Stimulated activated naive CD8-positive, alpha-beta T cell treated with anti-CD3 and anti-CD28 coated beads, Interleukin-15, amount 100 ng/mL, for 72 hours (primary cell): ENCODE data around the gene OGFOD2.
A peak's percentile ranks its signal among the peaks of the same experiment; 100 is the strongest.

Experiments used
- ATAC-seq: fragments of 150-1000 bp; cut with Tn5 transposase; 2 replicates; pipeline ENCODE4 v1.10.0; 2021; ENCODE audit warnings: mild to moderate bottlenecking, moderate library complexity
- DNase-seq, 2 donors: peaks; one replicate each; pipeline ENCODE4 v3.0.0; 2021 to 2022
- H3K27ac Mint-ChIP-seq, 2 donors: one replicate each; pipeline ENCODE4 v1.8.0; 2022; ENCODE audit warnings: mild to moderate bottlenecking in 2 of 2, mixed read lengths in 2 of 2, moderate library complexity in 2 of 2
- H3K27me3 Mint-ChIP-seq: one replicate; pipeline ENCODE4 v1.8.0; 2022; ENCODE audit warnings: mixed read lengths
- H3K4me1 Mint-ChIP-seq: one replicate; pipeline ENCODE4 v1.8.0; 2022; ENCODE audit warnings: mild to moderate bottlenecking, mixed read lengths
- H3K4me3 Mint-ChIP-seq, 2 donors: one replicate each; pipeline ENCODE4 v1.8.0; 2022; ENCODE audit warnings: mild to moderate bottlenecking in 2 of 2, mixed read lengths in 2 of 2, moderate library complexity in 1 of 2
- H3K9me3 Mint-ChIP-seq, 2 donors: one replicate each; pipeline ENCODE4 v1.8.0; 2022; ENCODE audit warnings: mixed read lengths in 2 of 2

OGFOD2 gene

DNA sequence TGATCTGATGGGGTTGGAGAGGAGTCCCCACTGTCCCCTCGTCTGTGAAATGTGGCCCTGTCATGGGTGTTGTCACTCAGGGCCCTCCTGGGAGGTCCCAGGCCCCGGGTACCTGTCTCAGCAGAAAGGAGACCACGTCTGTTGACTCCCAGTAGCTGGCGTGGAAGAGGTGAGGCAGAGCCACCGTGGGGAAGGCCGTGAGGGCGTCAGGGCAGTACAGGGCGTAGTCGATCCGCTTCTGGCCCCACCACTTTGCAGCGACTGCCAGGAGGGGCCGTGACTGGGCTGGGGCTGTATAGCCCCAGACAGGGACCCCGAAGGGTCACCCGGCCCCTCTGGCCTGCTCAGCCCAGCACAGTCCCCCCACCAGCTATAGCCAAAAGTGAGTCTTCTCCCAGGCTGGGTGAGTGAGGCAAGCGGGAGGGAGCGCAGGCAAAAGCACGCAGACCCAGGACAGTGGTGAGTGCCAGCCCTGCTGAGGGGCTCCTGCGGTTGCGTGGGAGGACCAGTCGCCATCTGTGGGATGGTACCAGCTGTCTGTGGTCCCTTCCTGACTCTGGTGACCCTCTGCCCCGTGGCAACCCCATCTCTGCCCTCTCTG is 13.7 kb downstream of the OGFOD2 start:
- peaks cover 32% of the 10 kb centered on the region for H3K4me1 Mint-ChIP-seq
- no peaks in the 10 kb centered on the region for H3K9me3 Mint-ChIP-seq
- no peak for DNase-seq
- peak overlapping the region; percentile 21 to 85 for H3K27ac Mint-ChIP-seq
- no peaks in the 10 kb centered on the region for H3K27me3 Mint-ChIP-seq
- H3K4me3 Mint-ChIP-seq: no peak overlapping the region
- ATAC-seq: no peak

- H3K9me3 Mint-ChIP-seq: no peaks in the 10 kb centered on the region
- H3K27ac Mint-ChIP-seq: no peak overlapping the region
- ATAC-seq (no peak), DNase-seq (no peak)
- H3K27me3 Mint-ChIP-seq: no peaks in the 10 kb centered on the region
- H3K4me1 Mint-ChIP-seq: peaks cover 32% of the 10 kb centered on the region
- H3K4me3 Mint-ChIP-seq: no peak overlapping the region
These were observed 14.3 kb downstream of the OGFOD2 start for GRCh38 chr12:122989225-122989839.

- Mint-ChIP-seq H3K27ac (peak overlapping the region in 1 of 2 donors; percentile 92), H3K4me1 (peaks cover 28% of the 10 kb centered on the region), H3K4me3 (no peak overlapping the region), H3K9me3 (no peaks in the 10 kb centered on the region), H3K27me3 (no peaks in the 10 kb centered on the region)
- DNase-seq (no peak), ATAC-seq (no peak)
These were observed 14.9 kb downstream of the OGFOD2 start for GRCh38 chr12:122989874-122990419.

- Mint-ChIP-seq H3K4me1 (peaks cover 23% of the 10 kb centered on the region), H3K27me3 (no peaks in the 10 kb centered on the region), H3K27ac (peak overlapping the region in 1 of 2 donors; percentile 92), H3K4me3 (no peak overlapping the region), H3K9me3 (no peaks in the 10 kb centered on the region)
- DNase-seq: no peak
- no peak for ATAC-seq
These were observed 15.5 kb downstream of the OGFOD2 start for GRCh38 chr12:122990561-122990960.

- DNase-seq (no peak), ATAC-seq (no peak)
- Mint-ChIP-seq H3K27ac (no peak overlapping the region), H3K9me3 (no peaks in the 10 kb centered on the region), H3K4me3 (peak overlapping the region in 1 of 2 donors; percentile 42), H3K4me1 (peaks cover 23% of the 10 kb centered on the region), H3K27me3 (no peaks in the 10 kb centered on the region)
These were observed 16.0 kb downstream of the OGFOD2 start for GRCh38 chr12:122990961-122991622.

GRCh38 chr12:122991623-122992275 is 16.7 kb downstream of the OGFOD2 start:
- Mint-ChIP-seq H3K27ac (no peak overlapping the region), H3K4me1 (peaks cover 23% of the 10 kb centered on the region), H3K9me3 (no peaks in the 10 kb centered on the region), H3K27me3 (no peaks in the 10 kb centered on the region), H3K4me3 (peak overlapping the region in 1 of 2 donors; percentile 42)
- ATAC-seq: no peak
- DNase-seq: no peak

DNA sequence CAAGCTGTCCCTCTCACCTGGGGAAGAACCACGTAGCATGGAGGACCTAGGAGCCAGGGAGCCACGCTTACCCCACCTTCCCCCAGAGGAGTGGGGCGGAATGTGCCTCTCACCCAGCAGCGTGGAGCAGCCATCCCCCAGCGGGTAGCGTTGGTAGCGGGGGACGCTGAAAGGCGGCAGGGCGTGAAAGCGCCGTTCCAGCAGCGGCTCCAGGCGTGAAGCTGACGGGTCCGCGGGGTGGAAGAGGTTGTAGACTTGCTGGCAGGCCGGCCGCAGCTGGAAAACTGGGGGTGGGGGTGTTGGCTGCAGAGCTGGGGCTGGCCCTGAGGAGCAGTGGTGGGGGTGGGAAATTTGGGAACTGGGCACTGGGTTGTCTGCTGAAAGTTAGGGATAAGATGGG is 17.3 kb downstream of the OGFOD2 start:
- Mint-ChIP-seq H3K27ac (peak overlapping the region in 1 of 2 donors; percentile 76), H3K4me3 (no peak overlapping the region), H3K4me1 (peaks cover 23% of the 10 kb centered on the region), H3K9me3 (no peaks in the 10 kb centered on the region), H3K27me3 (no peaks in the 10 kb centered on the region)
- no peak for DNase-seq
- ATAC-seq: no peak

GRCh38 chr12:122994140-122994675 is 19.2 kb downstream of the OGFOD2 start:
- DNase-seq (no peak), ATAC-seq (no peak)
- peak overlapping the region in 1 of 2 donors; percentile 67 for H3K27ac Mint-ChIP-seq
- no peak overlapping the region for H3K4me3 Mint-ChIP-seq
- H3K4me1 Mint-ChIP-seq: peaks cover 23% of the 10 kb centered on the region
- H3K9me3 Mint-ChIP-seq: no peaks in the 10 kb centered on the region
- H3K27me3 Mint-ChIP-seq: no peaks in the 10 kb centered on the region

DNA sequence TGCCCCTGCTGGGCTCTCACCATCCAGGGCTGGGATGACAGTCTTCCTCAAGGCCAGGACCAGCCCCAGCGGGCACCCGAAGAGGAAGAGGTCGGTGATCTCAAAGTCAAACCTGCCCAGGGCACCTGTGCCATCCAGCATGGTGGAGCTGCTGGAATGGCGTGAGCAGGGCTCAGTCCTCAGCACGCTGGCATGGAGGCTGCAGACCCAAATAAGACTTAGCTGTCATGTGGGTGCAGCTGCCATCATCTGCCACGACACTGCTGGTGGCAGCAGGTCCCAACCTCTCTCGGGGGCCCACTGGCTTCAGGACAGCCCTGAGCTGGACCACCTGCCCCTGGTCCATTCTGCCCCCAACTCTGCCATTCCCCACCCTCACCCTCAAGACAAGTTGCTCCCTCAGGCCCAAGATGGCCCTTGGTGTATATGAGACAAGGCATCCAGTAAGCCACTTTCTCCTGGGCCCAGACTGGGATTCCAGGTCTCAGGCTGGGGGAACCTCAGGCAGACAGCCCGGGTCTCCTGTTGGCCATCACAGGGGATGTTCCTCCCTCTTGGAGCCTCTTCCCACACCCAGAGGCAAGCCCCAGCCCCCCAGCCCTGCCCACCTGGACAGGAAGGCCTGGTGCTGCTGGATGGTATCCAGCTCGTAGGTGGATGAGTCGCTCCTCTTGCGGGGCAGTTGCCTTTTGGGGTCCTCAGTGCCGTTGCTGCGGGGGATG is 19.9 kb downstream of the OGFOD2 start:
- DNase-seq: no peak
- Mint-ChIP-seq H3K4me3 (no peak overlapping the region), H3K27ac (peak overlapping the region in 1 of 2 donors; percentile 48), H3K4me1 (peaks cover 23% of the 10 kb centered on the region), H3K27me3 (no peaks in the 10 kb centered on the region), H3K9me3 (no peaks in the 10 kb centered on the region)
- ATAC-seq: no peak

- Mint-ChIP-seq H3K27ac (peak overlapping the region in 1 of 2 donors; percentile 77), H3K9me3 (no peaks in the 10 kb centered on the region), H3K27me3 (no peaks in the 10 kb centered on the region), H3K4me1 (peaks cover 23% of the 10 kb centered on the region), H3K4me3 (no peak overlapping the region)
- ATAC-seq: no peak
- no peak for DNase-seq
These were observed 20.6 kb downstream of the OGFOD2 start for GRCh38 chr12:122995503-122996187.

GRCh38 chr12:122996188-122996601 is 21.2 kb downstream of the OGFOD2 start:
- no peaks in the 10 kb centered on the region for H3K9me3 Mint-ChIP-seq
- H3K27ac Mint-ChIP-seq: peak overlapping the region in 1 of 2 donors; percentile 77
- H3K27me3 Mint-ChIP-seq: no peaks in the 10 kb centered on the region
- ATAC-seq: no peak
- H3K4me3 Mint-ChIP-seq: no peak overlapping the region
- DNase-seq: no peak
- peaks cover 23% of the 10 kb centered on the region for H3K4me1 Mint-ChIP-seq

DNA sequence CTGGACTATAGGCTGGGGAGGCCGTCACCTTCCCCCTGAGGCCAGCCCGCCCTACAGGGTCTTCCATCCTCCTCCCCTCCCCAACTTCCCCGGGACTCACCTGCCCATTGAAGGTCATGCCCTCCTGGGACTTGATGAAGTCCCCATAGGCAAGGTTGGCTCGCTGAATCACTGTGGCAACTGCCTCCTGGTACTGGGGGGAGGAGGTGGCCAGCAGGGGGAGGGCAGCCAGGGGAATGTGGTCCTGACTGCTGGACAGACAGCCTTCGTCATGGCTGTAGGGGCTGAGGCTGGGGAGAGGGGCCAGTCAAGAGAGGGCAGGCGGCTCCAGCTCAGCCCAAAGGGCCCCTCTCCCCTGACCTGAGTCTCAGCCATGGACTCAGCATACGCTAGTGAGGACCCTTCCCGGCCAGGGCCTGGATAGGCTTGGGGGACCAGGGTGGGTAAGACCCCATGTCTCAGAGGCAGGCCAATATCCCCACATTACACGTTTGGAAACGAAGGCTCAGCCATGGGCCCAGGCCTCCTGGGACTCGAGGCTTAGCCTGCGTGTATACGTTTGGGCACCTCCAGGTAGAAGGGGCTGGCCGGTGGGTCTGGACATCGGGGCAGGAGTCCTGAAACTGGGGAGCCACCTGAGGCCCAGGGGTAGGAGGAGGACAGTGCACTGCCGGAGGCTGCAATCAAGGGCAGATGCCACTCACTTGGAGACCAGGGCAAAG is 21.7 kb downstream of the OGFOD2 start:
- H3K4me1 Mint-ChIP-seq: peaks cover 23% of the 10 kb centered on the region
- H3K9me3 Mint-ChIP-seq: no peaks in the 10 kb centered on the region
- DNase-seq (no peak), ATAC-seq (no peak)
- H3K4me3 Mint-ChIP-seq: no peak overlapping the region
- peak overlapping the region in 1 of 2 donors; percentile 69 for H3K27ac Mint-ChIP-seq
- no peaks in the 10 kb centered on the region for H3K27me3 Mint-ChIP-seq

GRCh38 chr12:122997343-122998250 is 22.6 kb downstream of the OGFOD2 start:
- Mint-ChIP-seq H3K9me3 (no peaks in the 10 kb centered on the region), H3K4me3 (no peak overlapping the region), H3K4me1 (peaks cover 17% of the 10 kb centered on the region), H3K27me3 (no peaks in the 10 kb centered on the region), H3K27ac (peak overlapping the region in 1 of 2 donors; percentile 69)
- ATAC-seq (no peak), DNase-seq (no peak)
